PC-9 (cell line): ENCODE results near the gene MAGT1. TPM values are rescaled to one million over a fixed set of nuclear protein-coding genes. Genes with fewer than 3 reads are reported as not detected.

ENCODE experiments used
- BruUV-seq: library from RNA; stranded (reverse); fragments of 400-500 nt; replicated peaks from 2 replicates; lab custom pipeline; 2021; lab: Mats Ljungman, UMichigan
- CTCF ChIA-PET: fragments of 300-600 bp; sonication (Branson Sonifier 250); formaldehyde crosslinking; loops from one replicate; lab custom pipeline; 2022; ENCODE audit warnings: antibody characterized with exemption; lab: Charles Lee
- POLR2A ChIA-PET: fragments of 300-600 bp; sonication (Branson Sonifier 250); formaldehyde crosslinking; loops from one replicate; lab custom pipeline; 2022; ENCODE audit warnings: antibody characterized with exemption; ENCODE audit not compliant: unreplicated experiment; lab: Charles Lee
- DNase-seq, 2 experiments: peaks; one replicate each; pipeline versions ENCODE4 v3.0.0 to v3.0.0-alpha.2; 2015 to 2022; ENCODE audit warnings: mixed read lengths in 1 of 2
- H2AFZ ChIP-seq: fragments of 200-600 bp; sonication (generic); 2 replicates; pipeline ENCODE4 v1.8.1; 2017; ENCODE audit warnings: antibody characterized with exemption
- H3F3A ChIP-seq: fragments of 200-600 bp; sonication (generic); 2 replicates; pipeline ENCODE4 v1.8.1; 2017; ENCODE audit warnings: antibody characterized with exemption, mild to moderate bottlenecking, low read depth; ENCODE audit not compliant: insufficient read depth
- H3K27ac ChIP-seq: fragments of 200-600 bp; sonication (generic); 2 replicates; pipeline ENCODE4 v1.6.1; 2016; ENCODE audit warnings: mixed run types
- H3K27me3 ChIP-seq: fragments of 200-600 bp; sonication (generic); 2 replicates; pipeline ENCODE4 v1.6.1; 2016; ENCODE audit warnings: low read depth, mixed run types; ENCODE audit not compliant: insufficient read depth
- H3K36me3 ChIP-seq: fragments of 200-600 bp; sonication (generic); 2 replicates; pipeline ENCODE4 v1.6.1; 2016; ENCODE audit warnings: low read depth, mixed run types
- H3K4me1 ChIP-seq: fragments of 200-600 bp; sonication (generic); replicated peaks from 2 replicates; pipeline ENCODE4 v1.6.1; 2016; ENCODE audit warnings: mixed run types; ENCODE audit not compliant: insufficient read depth
- H3K4me2 ChIP-seq: fragments of 200-600 bp; sonication (generic); 2 replicates; pipeline ENCODE4 v1.6.1; 2017; ENCODE audit warnings: mixed run types
- H3K4me3 ChIP-seq: fragments of 200-600 bp; sonication (generic); 2 replicates; pipeline ENCODE4 v1.6.1; 2016; ENCODE audit warnings: mixed run types
- H3K79me2 ChIP-seq: fragments of 200-600 bp; sonication (generic); 2 replicates; pipeline ENCODE4 v1.6.1; 2017; ENCODE audit warnings: low read depth, mixed run types
- H3K9me2 ChIP-seq: fragments of 200-600 bp; sonication (generic); 2 replicates; pipeline ENCODE4 v1.8.1; 2017; ENCODE audit warnings: mild to moderate bottlenecking; ENCODE audit not compliant: insufficient read depth
- H3K9me3 ChIP-seq: fragments of 200-600 bp; sonication (generic); 2 replicates; pipeline ENCODE4 v1.8.1; 2016; ENCODE audit warnings: low read depth; ENCODE audit not compliant: insufficient read depth
- H4K20me1 ChIP-seq: fragments of 200-600 bp; sonication (generic); 2 replicates; pipeline ENCODE4 v1.8.1; 2017; ENCODE audit not compliant: insufficient read depth
- EZH2 ChIP-seq: fragments of 200-600 bp; sonication (generic); IDR thresholded peaks from 2 replicates; pipeline ENCODE4 v1.8.0; 2017; ENCODE audit warnings: antibody characterized with exemption, low read depth
- intact Hi-C: fragments of 100-400 bp; cut with micrococcal nuclease; formaldehyde crosslinking; loops from one replicate; pipeline ENCODE4 v1.10.0; 2022; ENCODE audit not compliant: unreplicated experiment
- total RNA-seq: library from RNA; stranded (reverse); gene quantifications from 2 replicates; pipeline ENCODE4 v1.2.3, GENCODE V29; 2021
- TF ChIP-seq, protein P1 (sequence below): fragments of 200-600 bp; sonication (generic); conservative IDR thresholded peaks from 2 replicates; pipeline ENCODE4 v1.6.1; 2017; ENCODE audit warnings: mixed run types, antibody characterized with exemption, mild to moderate bottlenecking, moderate library complexity

Gene MAGT1
- total RNA-seq, 1 experiment from 2014 or later = 68.2 TPM

GRCh38 chrX:77930581-77930980 lies 35.3 kb upstream of the MAGT1 start:
- no peak overlapping the region for H2AFZ ChIP-seq
- H3K4me2 ChIP-seq = no peak overlapping the region
- no TSS peak for BruUV-seq
- no peak for DNase-seq
- H3K27ac ChIP-seq = no peak overlapping the region
- H3K27me3 ChIP-seq = no peaks in the 10 kb centered on the region
- CTCF ChIA-PET = no interaction called here
- H3K79me2 ChIP-seq = no peaks in the 10 kb centered on the region
- POLR2A ChIA-PET = no interaction called here
- H3K9me2 ChIP-seq = no peaks in the 10 kb centered on the region
- TF ChIP-seq, protein P1, sequence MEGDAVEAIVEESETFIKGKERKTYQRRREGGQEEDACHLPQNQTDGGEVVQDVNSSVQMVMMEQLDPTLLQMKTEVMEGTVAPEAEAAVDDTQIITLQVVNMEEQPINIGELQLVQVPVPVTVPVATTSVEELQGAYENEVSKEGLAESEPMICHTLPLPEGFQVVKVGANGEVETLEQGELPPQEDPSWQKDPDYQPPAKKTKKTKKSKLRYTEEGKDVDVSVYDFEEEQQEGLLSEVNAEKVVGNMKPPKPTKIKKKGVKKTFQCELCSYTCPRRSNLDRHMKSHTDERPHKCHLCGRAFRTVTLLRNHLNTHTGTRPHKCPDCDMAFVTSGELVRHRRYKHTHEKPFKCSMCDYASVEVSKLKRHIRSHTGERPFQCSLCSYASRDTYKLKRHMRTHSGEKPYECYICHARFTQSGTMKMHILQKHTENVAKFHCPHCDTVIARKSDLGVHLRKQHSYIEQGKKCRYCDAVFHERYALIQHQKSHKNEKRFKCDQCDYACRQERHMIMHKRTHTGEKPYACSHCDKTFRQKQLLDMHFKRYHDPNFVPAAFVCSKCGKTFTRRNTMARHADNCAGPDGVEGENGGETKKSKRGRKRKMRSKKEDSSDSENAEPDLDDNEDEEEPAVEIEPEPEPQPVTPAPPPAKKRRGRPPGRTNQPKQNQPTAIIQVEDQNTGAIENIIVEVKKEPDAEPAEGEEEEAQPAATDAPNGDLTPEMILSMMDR = no peak
- TF ChIP-seq EZH2 = no peak
- no peaks in the 10 kb centered on the region for H3F3A ChIP-seq
- H3K4me3 ChIP-seq = no peak overlapping the region
- H3K9me3 ChIP-seq = no peaks in the 10 kb centered on the region
- no peaks in the 10 kb centered on the region for H4K20me1 ChIP-seq
- intact Hi-C loops = no loop called here
- H3K36me3 ChIP-seq = no peaks in the 10 kb centered on the region
- H3K4me1 ChIP-seq = 0 out of 2 replicates have a peak, but pooled peaks cover 2% of the 10 kb centered on the region

GRCh38 chrX:77925764-77926163 lies 30.5 kb upstream of the MAGT1 start:
- no peaks in the 10 kb centered on the region for H3K36me3 ChIP-seq
- no peaks in the 10 kb centered on the region for H3K4me1 ChIP-seq
- no peak for DNase-seq
- H3K4me2 ChIP-seq = no peak overlapping the region
- no peaks in the 10 kb centered on the region for H3F3A ChIP-seq
- no peaks in the 10 kb centered on the region for H3K9me2 ChIP-seq
- no peak overlapping the region for H3K27ac ChIP-seq
- ChIA-PET CTCF (no interaction called here), POLR2A (no interaction called here)
- no peaks in the 10 kb centered on the region for H3K79me2 ChIP-seq
- H2AFZ ChIP-seq = no peak overlapping the region
- no TSS peak for BruUV-seq
- no peaks in the 10 kb centered on the region for H3K9me3 ChIP-seq
- intact Hi-C loops = no loop called here
- H4K20me1 ChIP-seq = no peaks in the 10 kb centered on the region
- no peak overlapping the region for H3K4me3 ChIP-seq
- TF ChIP-seq EZH2 = no peak
- TF ChIP-seq, protein P1 = no peak
- no peaks in the 10 kb centered on the region for H3K27me3 ChIP-seq

- no peaks in the 10 kb centered on the region for H3K9me2 ChIP-seq
- H3K9me3 ChIP-seq = no peaks in the 10 kb centered on the region
- H3K36me3 ChIP-seq = no peaks in the 10 kb centered on the region
- POLR2A ChIA-PET = no interaction called here
- H2AFZ ChIP-seq = no peak overlapping the region
- no peaks in the 10 kb centered on the region for H4K20me1 ChIP-seq
- DNase-seq = no peak
- no peak overlapping the region for H3K27ac ChIP-seq
- TF ChIP-seq, protein P1 = no peak
- TF ChIP-seq EZH2 = no peak
- no peak overlapping the region for H3K4me3 ChIP-seq
- CTCF ChIA-PET = no interaction called here
- no peaks in the 10 kb centered on the region for H3K79me2 ChIP-seq
- no peaks in the 10 kb centered on the region for H3K27me3 ChIP-seq
- BruUV-seq = no TSS peak
- no peaks in the 10 kb centered on the region for H3K4me1 ChIP-seq
- no peak overlapping the region for H3K4me2 ChIP-seq
- no peaks in the 10 kb centered on the region for H3F3A ChIP-seq
- intact Hi-C loops = no loop called here
These were observed 29.2 kb upstream of the MAGT1 start for GRCh38 chrX:77924320-77924859.
